Mesenteric fat pad (tissue), 1 donor: ENCODE results near the gene CD28. TPM values are rescaled to one million over a fixed set of nuclear protein-coding genes. Genes with fewer than 3 reads are reported as not detected.
"Not testable (repeated sequence)": the region's sequence is repeated elsewhere in the genome, so short reads cannot be mapped to it uniquely, and the experiment has no call there.

Experiments
- DNase-seq: peaks from one replicate; pipeline ENCODE4 v3.0.0-alpha.2; 2020; ENCODE audit warnings: low spot score
- total RNA-seq: library from RNA; stranded (reverse); fragmentation: NEBNext Ultra II Directional; extraction: Animal tissue kit (Norgen Biotek cat#: 25700); gene quantifications from one replicate; pipeline ENCODE4 v1.2.1, GENCODE V29; 2021
- donor health status: DM: yes; HTN: yes; CAD: no.

CD28 gene
- total RNA-seq, 1 donor from 2014 or later: 15.7 TPM

- no peak for DNase-seq
Measured at GRCh38 chr2:203743441-203743981, 37.1 kb downstream of the CD28 start.

- DNase-seq: no peak
Measured at GRCh38 chr2:203744091-203744490, 37.7 kb downstream of the CD28 start.

GRCh38 chr2:203745267-203745666, 38.8 kb downstream of the CD28 start:
- DNase-seq: no peak

- DNase-seq: no peak
Measured at GRCh38 chr2:203748331-203749126, 42.1 kb downstream of the CD28 start.

GRCh38 chr2:203750346-203751068, 44.1 kb downstream of the CD28 start:
- DNase-seq: no peak

- no peak for DNase-seq
Measured at GRCh38 chr2:203751685-203752271, 45.3 kb downstream of the CD28 start.

- no peak for DNase-seq
Measured at GRCh38 chr2:203756161-203756560, 49.7 kb downstream of the CD28 start.

GRCh38 chr2:203758841-203759689, 52.6 kb downstream of the CD28 start:
- DNase-seq: no peak

- no peak for DNase-seq
Measured at GRCh38 chr2:203759690-203760365, 53.4 kb downstream of the CD28 start.

- DNase-seq: no peak
Measured at GRCh38 chr2:203761121-203761520, 54.7 kb downstream of the CD28 start.

- no peak for DNase-seq
Measured at GRCh38 chr2:203763241-203763937, 57.0 kb downstream of the CD28 start.

GRCh38 chr2:203763938-203764664, 57.7 kb downstream of the CD28 start:
- DNase-seq: no peak

GRCh38 chr2:203772456-203773165, 66.2 kb downstream of the CD28 start:
- no peak for DNase-seq

GRCh38 chr2:203774760-203775159, 68.3 kb downstream of the CD28 start:
- DNase-seq: no peak

GRCh38 chr2:203775684-203776083, 69.2 kb downstream of the CD28 start:
- no peak for DNase-seq

GRCh38 chr2:203777030-203777429, 70.6 kb downstream of the CD28 start:
- no peak for DNase-seq

GRCh38 chr2:203779477-203780073, 73.1 kb downstream of the CD28 start:
- DNase-seq: not testable (repeated sequence)

GRCh38 chr2:203780231-203780630, 73.8 kb downstream of the CD28 start:
- no peak for DNase-seq
